Measurements from ENCODE around the gene LRMDA.
"Not testable (repeated sequence)": the region's sequence is repeated elsewhere in the genome, so short reads cannot be mapped to it uniquely, and the experiment has no call there.

Gene LRMDA

DNA sequence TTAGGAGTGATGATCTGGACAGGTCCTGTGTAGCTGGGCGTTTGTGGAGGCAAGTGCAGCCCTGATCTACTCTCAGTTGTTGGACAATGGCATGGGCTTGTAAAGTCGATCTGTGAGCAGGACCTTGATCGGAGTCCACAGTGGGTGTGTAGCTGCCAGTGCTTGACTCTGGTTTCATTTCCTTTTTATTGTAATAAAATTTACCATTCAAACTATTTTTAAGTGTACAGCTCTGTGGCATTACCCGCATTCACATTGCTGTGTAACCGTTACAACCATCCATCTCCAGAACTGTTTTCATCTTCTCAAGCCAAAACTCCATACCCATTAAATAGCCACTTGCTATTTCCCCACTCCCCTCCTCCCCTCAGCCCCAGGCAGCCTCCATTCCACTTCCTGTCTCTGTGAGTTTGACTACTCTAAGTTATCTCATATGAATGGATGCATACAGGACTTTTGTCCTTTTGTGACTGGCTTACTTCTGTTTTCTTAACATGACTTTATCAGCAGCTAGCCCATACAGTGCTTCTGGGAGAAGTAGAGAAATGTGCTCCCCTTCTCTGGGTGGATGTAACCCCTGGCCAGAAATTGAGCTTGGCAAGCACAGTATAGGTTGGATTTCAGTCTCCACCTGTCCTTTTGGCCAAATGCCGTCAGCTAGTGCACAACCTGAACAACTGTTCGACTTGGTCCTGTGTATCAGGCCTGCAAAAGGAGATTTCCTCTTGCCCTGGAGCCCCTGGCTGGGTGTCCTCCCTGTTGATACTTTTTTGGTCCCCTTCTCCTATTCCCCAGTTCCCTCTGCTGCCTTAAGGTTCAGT lies 180.0 kb downstream of the LRMDA start:
- DNase-seq (ENCODE audit: low read depth, low spot score), result no peak

DNA sequence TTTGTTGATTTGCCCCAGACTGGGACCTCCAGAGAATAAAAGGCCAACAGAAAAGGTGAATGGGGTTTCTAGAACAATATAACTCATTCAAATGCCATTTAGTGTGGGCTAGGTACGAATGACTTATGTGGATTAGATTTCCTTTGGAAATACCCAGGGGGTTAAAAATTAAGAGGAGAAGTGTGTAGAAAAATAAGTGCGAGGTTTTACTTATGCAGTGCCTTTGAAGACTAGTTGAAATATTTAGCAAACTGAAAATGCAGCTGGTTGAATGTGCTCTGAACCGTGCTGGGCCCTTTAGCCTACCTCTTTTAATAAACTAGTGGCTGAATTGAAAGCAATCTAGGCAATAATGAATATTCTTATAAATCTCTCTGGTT lies 180.6 kb downstream of the LRMDA start:
- DNase-seq (ENCODE audit: low read depth, low spot score), result no peak

DNA sequence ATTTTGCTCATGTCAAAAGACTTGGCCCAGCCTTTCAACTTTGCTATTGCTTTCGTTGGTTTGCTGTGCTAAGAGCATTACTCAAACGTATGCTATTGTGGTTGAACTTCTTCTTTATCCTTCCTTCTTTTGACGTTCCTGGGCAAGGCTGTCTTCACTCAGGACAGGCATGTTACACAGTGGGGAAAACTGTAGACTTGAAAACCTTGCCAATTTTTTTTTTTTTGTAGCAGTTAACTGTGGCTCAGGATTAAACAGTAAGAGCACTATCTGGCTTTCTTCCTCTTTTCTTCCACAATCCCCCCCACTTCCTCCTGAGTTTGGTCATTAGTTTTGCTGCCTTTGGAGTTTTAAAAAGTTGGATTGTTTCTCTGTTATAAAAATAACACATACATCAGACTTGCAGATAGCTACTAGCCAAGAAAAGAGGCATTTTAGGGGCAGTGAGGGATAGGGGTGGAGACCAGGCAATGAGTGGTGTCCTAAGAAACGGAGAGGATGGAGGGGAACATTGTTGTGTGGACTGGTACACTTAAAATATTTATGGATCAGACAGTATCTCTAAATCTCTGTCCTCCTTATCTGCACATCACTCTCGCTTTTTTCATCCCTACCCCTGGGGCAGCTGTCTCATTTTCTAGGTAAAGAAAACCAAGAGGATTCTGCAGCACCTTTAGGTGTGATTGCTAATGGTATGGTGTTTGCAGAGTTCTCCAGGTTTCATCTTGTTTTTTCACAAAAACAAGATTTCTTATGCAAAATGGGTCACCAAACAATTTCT lies 181.7 kb downstream of the LRMDA start:
- peak; percentile 20 for DNase-seq (ENCODE audit: low read depth, low spot score)

DNA sequence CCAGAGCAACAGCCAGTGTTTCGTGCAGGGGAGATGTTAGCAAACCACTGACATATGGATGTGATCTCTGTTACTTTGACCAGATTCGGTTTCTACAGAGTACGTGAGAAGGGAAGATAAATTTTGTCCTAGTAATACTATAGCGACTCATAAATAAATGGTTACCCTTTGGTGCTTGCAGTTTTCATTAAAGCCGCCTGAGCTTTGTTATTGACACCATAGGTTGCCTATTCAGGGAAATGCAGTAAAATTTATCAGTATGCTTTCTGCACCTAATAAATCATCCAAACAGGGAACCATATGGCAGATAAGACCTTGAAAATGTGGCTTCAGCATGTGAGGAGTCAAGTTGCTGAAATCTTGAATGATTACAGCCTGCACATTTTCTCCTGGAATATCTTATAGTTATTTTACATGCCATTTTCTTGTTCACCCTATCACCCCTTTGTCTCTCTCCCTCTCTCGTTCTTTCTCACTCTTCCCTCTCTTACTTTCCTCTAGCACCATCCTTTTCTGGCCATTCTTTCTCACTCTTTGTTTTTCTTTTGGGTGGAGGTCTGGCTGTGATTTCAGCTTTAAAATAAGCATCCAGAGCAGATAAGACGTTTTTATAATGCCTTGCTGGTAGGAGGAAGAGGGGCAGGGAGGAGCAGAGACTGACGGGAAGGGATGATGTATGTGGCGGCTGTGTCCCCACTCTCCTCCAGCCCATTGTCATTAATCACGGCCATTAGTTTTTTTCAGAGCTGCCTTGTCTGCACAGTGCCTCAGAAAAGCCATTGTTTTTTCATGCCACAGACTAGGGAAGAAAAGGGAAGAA lies 182.5 kb downstream of the LRMDA start:
- no peak for DNase-seq (ENCODE audit: low read depth, low spot score)

DNA sequence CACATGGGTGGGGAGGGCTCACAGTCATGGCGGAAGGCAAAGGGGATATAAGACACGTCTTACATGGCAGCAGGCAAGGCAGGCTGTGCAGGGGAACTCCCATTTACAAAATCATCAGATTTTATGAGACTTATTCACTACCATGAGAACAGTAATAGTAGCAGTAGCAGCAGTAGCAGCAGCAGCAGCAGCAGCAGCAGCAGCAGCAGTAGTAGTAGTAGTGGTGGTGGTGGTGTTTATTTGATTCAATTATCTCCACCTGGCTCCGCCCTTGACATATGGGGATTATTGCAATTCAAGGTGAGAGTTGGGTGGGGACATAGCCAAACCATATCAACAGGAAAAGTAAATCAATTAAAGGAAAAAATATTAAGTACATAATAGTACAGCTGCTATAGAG lies 184.7 kb downstream of the LRMDA start:
- DNase-seq (ENCODE audit: low read depth, low spot score), result no peak

DNA sequence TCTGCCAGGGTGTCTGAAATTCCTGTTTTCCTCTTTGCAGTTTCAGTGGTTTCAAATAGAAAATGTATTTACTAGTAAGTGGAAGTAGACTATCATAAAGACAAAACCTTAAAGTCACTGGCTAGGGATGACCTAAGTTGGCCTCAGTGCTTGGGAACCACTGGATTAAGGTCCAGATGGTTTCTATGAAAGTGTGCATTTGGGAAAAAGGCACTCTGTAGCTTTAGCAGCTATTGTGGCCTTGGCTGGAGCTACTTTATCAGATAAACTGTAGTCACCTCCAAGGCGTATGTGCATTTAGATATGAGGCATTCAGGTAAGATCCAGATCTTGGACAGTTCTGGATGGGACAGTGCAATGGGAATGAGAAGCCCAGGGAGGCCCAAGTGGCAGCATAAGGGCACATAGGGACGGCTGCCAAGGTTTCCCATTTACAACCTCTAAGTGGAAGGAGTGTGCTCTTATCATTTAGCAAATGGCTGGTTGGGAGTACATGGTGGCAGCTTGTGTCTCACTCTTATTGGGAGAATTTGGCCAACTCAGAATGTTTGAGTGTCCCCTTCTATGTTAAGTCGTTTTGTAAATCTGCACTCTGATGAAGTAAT lies 185.6 kb downstream of the LRMDA start:
- DNase-seq (ENCODE audit: low read depth, low spot score), result no peak

DNA sequence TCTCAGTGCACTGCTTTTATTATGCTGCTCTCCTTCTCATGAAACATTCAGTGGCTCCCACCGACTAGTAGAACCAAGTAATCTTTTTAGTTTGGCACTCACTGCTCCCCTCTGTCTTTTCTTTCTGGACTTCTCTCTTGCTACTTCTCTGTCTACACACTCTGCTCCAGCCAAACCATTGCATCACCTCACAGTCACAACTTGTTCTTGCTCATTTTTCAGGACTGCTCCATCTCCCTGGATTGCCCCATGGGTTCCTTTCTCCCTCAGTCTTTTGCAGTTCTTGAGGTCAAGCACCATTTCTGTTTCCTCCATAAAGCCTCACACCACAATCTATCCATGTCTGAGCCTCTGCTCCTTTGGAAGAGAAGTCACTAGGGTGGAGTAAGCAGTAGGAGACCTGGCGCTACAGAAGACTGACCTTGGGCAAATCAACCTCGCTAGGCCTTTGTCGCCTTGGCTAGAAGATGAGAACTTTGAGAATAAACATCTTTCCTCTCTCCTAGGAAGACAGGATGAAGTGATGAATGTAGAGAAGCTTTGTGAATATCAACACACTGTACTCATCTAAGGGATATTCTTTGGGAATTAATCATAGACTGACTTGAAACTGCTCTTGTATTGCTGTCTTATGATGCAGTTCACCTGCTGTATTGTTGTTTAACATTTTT lies 186.2 kb downstream of the LRMDA start:
- no peak for DNase-seq (ENCODE audit: low read depth, low spot score)

DNA sequence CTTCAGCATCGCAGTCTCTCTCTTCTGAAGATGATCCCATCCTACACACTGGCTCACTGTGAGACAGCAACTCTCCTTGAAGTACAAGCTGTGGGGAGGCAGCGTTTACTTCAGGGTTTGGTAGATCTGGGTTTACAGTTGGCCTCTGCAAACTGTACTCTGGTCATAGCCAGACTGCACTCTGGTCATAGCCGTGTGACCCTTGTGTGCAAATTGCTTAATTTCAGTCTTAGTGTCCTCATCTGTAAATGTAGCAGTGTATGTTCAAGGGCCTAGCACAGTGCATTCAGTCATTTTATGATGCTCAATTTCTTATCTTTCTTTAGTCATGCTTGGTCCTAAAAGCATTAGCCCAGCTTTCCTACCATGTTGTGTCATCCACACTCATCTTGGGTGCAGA lies 188.2 kb downstream of the LRMDA start:
- DNase-seq (ENCODE audit: low read depth, low spot score), result no peak

DNA sequence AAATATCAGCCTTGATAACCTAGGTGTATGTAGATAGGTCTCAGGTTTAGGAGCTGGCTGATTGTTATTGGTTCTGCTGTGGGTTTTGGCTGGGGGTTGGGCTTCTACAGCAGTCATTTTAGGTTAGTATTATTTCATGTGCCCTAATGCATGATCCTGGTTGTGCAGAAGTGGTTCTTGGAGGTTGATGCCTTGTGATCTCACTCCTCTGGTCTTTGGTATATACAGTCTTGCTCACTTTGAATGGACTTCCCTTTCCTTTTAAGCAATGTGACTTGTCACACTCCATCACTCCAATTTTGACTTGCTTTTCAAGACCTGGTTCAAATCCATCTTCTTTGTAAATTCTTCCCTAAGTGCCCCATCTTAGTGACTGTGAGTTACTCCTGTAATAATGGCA lies 188.9 kb downstream of the LRMDA start:
- no peak for DNase-seq (ENCODE audit: low read depth, low spot score)

DNA sequence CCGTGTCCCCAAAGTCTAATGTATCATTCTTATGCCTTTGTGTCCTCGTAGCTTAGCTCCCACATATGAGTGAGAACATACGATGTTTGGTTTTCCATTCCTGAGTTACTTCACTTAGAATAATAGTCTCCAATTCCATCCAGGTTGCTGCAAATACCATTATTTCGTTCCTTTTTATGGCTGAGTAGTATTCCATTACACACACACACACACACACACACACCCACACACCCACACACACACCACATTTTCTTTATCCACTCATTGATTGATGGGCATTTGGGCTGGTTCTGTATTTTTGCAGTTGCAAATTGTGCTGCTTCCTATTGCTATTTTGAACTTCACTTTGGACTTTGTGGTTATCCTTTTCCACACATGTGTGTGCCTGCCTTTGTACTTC lies 189.6 kb downstream of the LRMDA start:
- DNase-seq (ENCODE audit: low read depth, low spot score), result not testable (repeated sequence)

DNA sequence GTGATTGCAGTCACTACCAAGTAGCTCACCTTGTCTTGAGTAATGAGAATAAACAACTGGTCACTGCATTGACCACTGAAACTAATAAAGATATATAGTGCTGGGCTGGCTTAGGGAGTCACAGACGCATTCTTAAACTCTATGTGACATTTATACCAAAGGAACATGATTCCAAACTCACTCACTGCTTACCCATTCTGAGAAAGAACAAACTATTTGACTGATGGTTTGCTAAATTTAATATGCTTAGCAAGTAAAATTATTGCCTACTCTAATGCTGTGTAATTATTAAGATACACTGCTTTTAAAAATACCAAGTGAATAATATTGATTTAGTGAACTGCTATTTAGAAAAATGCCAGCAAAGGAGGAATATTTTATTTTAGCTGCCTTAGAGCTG lies 191.1 kb downstream of the LRMDA start:
- no peak for DNase-seq (ENCODE audit: low read depth, low spot score)

DNA sequence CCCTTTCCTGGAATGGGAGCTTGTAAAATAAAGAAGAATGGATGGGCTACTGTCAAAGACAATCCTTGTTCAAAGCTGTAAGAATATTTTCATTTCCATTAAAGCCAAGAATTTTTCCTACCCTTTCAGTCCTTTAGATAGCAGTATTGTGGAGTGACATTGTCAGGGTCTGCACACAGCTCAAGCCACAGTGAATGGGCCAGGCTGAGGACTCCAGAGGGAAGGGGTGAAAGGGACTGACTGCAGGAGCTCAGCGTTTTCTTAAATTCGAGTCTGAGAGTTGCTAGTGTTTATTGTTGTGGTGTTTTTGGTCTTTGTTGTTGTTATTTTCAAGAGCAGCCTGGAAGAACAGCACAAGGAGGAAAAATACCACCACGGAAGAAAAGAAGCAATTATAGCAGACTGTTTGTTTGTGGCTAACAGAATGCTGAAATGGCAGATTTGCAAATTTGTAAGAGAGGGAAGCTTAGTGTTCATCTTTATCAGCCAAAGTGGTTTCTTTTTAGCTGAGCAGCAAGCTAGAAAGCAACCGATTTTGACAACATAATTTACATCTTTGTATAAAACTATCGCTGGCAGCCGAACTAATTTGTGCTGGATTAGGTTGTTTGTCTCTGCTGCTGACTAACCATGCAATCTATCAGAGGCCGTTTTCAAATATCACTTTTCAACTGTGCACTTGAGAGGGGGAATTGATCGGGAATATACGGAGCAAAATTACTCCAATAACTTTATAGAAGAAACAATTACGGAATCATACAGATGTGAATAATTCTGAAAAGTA lies 192.1 kb downstream of the LRMDA start:
- no peak for DNase-seq (ENCODE audit: low read depth, low spot score)

DNA sequence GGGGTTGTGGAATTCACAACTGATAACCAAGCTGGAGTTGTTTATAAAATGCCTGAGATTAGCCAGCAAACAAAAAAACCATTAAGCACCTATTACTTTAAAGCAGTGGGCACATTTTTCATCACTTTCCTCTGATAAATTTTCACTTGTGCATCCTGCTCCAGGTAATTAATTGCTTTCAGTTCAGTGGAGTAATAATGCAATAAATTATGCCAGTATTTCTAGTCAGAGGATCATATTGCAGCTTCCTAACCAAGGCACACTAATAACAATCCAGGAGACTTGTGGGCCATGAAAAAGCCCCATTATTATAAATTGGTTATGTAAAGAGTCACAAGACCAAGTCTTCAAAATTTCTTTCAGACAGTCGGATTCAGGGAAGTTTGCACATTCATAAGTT lies 193.2 kb downstream of the LRMDA start:
- no peak for DNase-seq (ENCODE audit: low read depth, low spot score)

DNA sequence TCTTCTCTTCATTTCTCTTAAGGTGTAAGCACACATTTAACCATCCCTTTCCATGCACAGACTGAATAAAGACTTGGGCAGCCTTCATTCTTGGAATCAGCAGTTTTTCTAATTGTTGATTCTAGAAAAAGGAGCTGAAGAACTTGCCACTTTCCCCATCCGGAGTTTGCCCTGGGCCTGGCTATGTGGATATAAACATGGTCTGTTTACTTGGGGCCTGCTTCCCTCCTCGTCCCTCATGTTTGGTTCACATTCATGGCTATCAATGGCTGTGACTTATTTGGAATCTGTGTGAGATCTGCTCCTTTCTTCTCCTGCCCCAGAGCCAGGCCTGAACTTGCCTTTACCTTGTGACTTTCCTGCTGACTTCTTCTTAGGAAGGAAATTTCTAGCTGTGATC lies 199.3 kb downstream of the LRMDA start:
- no peak for DNase-seq (ENCODE audit: low read depth, low spot score)

DNA sequence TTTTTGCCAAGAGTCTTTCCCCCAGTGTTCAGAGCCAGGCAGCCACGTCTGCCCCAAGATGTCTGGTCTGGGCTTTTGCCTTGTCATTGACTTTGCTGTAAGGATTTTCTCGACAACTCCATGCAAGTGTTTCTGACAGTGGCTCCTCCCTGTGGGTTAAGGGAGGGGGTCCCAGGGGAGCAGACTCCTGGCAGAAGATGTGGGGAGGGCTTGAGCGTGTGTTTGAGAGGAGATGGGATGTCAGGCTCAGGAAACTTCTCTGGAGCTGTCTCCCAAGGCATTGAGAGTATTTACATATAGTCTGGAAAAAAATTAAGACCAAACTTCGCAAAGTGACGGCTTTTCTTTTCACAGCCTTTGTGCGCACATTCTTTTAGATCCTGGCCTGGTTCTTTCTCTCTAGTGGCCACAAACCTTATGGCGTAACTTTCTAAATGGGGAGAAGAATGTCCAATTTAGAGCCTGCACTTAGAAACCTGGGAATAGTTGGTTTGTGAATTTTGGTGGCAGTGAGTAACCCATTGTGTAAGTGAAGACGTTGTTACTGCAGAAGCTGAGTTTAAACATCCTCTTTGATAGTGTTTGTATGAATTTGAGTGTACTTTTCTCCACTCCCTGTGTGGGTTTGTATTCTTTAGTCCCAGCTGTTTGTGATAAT lies 201.5 kb downstream of the LRMDA start:
- no peak for DNase-seq (ENCODE audit: low read depth, low spot score)

DNA sequence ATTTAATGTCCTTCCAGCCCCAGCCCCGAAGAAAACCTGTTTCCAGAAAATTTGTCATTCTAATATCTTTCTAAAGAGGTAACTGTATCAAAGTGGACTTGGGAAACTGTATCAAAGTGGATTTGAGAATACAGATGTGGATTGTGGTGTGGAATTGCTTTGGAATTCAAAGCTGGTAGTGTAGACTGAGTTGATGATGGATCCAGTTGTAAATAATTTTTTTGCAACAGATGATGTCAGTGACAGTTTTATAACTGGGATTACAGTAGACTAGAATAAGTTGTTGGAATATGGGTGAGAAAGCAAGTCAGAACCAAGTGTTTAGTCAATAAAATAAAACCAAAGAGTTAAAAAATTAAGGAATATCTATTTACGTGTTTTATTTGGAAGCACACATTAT lies 202.1 kb downstream of the LRMDA start:
- no peak for DNase-seq (ENCODE audit: low read depth, low spot score)

DNA sequence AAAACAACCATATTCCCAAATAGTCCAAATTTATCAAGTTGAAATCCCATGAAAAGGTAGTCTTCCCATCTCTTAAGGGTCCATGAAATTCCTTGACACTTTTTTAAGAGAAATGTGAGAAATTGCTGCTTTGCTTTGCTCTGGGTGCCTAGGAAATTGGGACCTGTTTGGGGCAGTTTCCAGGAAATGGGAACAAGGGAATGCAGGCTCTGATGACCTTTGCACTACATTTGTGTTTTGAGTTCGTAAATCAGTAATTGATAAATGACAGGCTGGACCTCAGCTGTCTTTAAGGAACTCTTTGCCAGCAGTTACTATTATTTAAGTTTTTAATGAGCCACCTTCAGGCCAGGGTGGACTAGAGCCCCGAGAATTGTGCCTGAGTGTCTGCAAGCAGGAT lies 203.5 kb downstream of the LRMDA start:
- no peak for DNase-seq (ENCODE audit: low read depth, low spot score)

DNA sequence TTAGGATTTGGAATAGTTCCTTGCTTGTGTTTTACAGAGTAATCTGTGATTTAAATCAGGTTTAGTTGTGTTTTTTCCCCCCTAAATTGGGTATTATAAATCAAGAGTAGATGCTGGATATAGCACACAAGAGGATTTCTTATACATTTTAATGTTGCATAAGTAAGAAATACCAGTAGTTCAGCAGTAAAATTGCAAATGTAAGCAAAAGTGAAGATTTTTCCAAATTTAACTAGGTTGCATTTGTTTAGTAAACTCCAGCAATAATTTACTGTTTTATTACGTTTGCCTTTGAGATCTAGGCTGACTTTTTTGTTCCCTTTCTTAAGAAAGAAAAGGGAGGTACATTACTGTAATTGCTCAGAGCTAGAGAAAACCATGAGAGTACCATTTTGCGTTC lies 207.3 kb downstream of the LRMDA start:
- DNase-seq (ENCODE audit: low read depth, low spot score), result no peak

DNA sequence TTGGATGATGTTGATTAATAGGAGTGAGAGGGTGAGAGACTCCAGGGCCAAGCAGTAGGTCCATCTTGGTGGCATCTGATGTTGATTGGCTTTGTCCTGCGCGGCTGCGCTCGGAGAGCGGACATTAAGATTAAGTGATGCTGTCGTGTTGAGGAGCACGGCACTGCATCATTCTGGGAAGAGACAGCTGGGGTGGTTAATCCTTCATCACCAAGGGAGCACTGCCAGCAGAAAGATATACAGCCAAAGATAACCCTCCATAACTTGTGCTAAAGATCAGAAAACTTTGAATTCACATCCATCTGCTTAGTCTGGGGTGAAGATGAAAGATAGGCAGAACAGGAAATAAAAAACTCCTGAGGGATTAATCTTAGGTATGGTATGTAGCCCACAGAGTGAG lies 208.3 kb downstream of the LRMDA start:
- no peak for DNase-seq (ENCODE audit: low read depth, low spot score)

DNA sequence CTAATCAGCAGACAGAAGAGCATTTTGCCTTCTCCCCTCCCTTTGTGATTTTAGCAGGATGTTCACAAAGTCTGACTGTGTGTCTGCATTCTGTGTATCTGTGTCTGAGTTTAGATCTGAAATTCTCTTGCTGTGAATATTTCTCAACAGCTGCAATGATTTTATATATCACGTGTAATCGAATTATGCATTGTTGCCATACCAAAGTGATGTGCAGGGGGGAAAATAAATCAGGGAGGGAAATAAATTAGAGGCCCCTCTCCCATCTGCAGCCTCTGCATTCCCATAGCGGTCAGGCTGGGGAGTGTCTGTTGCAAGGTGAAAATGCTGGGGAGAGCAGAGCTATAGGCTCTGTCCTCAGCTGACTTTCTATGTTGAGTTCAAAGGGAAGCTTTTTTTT lies 209.0 kb downstream of the LRMDA start:
- DNase-seq (ENCODE audit: low read depth, low spot score), result no peak

Measured in astrocyte of the hippocampus (primary cell).